Measurements from ENCODE around the gene SSBP4. TPM values are rescaled to one million over a fixed set of nuclear protein-coding genes. Genes with fewer than 3 reads are reported as not detected.

SSBP4 gene
- total and polyA plus RNA-seq, 2 of the 8 experiments (the other 6 are each of a cell fraction or from before 2014, with no cell fraction given): 26.4 to 33.7 TPM

DNA sequence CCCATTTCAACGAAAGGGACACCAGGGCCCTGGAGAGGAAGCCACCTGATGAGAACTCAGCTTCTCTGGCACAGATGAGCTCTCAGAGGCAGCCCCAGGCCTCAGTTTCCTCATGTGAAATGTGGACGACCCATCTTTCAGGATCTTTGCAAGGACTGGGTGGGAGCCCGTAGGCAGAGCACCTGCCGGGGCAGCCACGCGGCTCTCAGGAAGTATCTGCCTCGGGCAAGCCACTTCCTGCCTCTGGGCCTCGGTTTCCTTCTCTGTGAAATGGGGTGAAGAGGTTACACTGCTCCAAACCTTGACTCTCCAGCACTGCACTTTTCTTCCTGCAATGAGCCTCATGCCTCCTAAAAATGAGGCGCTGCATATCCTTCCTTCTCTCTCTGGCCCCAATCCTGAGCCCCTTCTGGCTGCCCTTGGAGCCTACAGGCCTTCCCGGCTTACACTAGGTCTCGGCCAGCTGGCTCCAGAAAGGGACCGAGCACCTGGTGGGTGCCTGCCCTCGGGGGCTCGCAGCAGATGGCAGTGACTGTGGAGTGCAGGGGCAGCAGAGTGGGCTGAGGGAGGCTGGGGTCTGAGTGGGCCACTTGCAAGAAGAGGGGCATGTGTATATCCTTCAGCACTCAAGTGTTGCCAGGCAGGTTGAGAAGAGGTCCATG is 3.5 kb downstream of the SSBP4 start:
- no peak overlapping the region for H3K4ac ChIP-seq (replicated peaks; ENCODE audit: insufficient read length, low read depth, low read length)
- no peak overlapping the region for H4K8ac ChIP-seq (ENCODE audit: extremely low read depth, insufficient read depth, low read length)
- no peak overlapping the region for H3K9ac ChIP-seq (replicated peaks in 1 of 4; ENCODE audit: extremely low read depth in 1 of 4, low read depth in 3 of 4, low read length in 3 of 4)
- no peak overlapping the region for H2BK5ac ChIP-seq (ENCODE audit: low read depth, low read length)
- H3K4me1 ChIP-seq (replicated peaks in 1 of 4; ENCODE audit: control insufficient read depth in 3 of 4, insufficient read depth in 4 of 4, low read length in 3 of 4): peaks cover 0 to 33% (median 24%) of the 10 kb centered on the region in 4 experiments; a peak in 6 of 7 replicates
- ChIA-PET CTCF (ENCODE audit: partially characterized antibody) (interaction anchor here (0.6 to 4.1 kb wide), 11 partner anchors 10 to 94 kb away, joined by 3 to 30 read pairs (median 4); no protein-coding TSS in a partner anchor), POLR2A (ENCODE audit: partially characterized antibody) (interaction anchor here (0.6 to 6.8 kb wide), 4 partner anchors 11 to 410 kb away, joined by 3 to 65 read pairs (median 15); no protein-coding TSS in a partner anchor)
- H2AK5ac ChIP-seq (ENCODE audit: low read depth, low read length): no peak overlapping the region
- H3K4me3 ChIP-seq (ENCODE audit: extremely low read depth in 1 of 4, insufficient read depth in 2 of 4, low read depth in 3 of 4, low read length in 4 of 4): no peak overlapping the region
- peak overlapping the region; percentile 46; the same call in 1 of the 2 replicates for H2BK15ac ChIP-seq (ENCODE audit: low read length)
- H3K56ac ChIP-seq (replicated peaks; ENCODE audit: insufficient read length, low read depth, low read length): no peak overlapping the region
- 88% methylated on average over 14 of the region's 14 CpGs; no CpG with 5 or more reads in 1 of the 2 experiments for WGBS, 2 experiments (ENCODE audit: extremely low coverage in 1 of 2, insufficient coverage in 1 of 2, insufficient read length in 1 of 2, insufficient replicate concordance in 2 of 2, low coverage in 1 of 2, low lambda C conversion rate in 2 of 2, missing lambda C conversion rate in 1 of 2)
- peaks cover 0 to 4% of the 10 kb centered on the region in 2 experiments; a peak in 1 of 4 replicates for H3K79me2 ChIP-seq (ENCODE audit: control insufficient read depth in 1 of 2, insufficient read depth in 2 of 2, low read length in 2 of 2)
- H2BK12ac ChIP-seq (ENCODE audit: low read depth, low read length): peak overlapping the region; percentile 60; the same call in 1 of the 2 replicates
- peaks cover 4 to 16% of the 10 kb centered on the region in 2 experiments for H4K20me1 ChIP-seq (replicated peaks in 1 of 2; ENCODE audit: control insufficient read depth in 1 of 2, insufficient read depth in 2 of 2, low read length in 2 of 2)
- H3K18ac ChIP-seq (ENCODE audit: extremely low read depth, low read length): no peak overlapping the region; the same call in 1 of the 2 replicates
- FAIRE-seq (no peak), DNase-seq (ENCODE audit: low read depth in 1 of 2, low spot score in 2 of 2) (no peak)
- H3K23ac ChIP-seq (ENCODE audit: insufficient read length): no peak overlapping the region
- H3K36me3 ChIP-seq (ENCODE audit: control insufficient read depth in 2 of 4, insufficient read depth in 4 of 4, low read length in 3 of 4): no peaks in the 10 kb centered on the region
- H4K91ac ChIP-seq (replicated peaks; ENCODE audit: insufficient read length, low read length): no peak overlapping the region
- peaks cover 11% of the 10 kb centered on the region; the same call in 1 of the 2 replicates for H3K23me2 ChIP-seq (ENCODE audit: low read depth, low read length)
- no peak overlapping the region for H2BK20ac ChIP-seq (ENCODE audit: low read length)
- no peak overlapping the region for H3K27ac ChIP-seq (ENCODE audit: low read depth, low read length)
- H3K79me1 ChIP-seq (ENCODE audit: low read depth, low read length): peaks cover 3% of the 10 kb centered on the region; the same call in 1 of the 2 replicates
- peaks cover 5 to 26% (median 21%) of the 10 kb centered on the region in 4 experiments for H3K27me3 ChIP-seq (replicated peaks in 1 of 4; ENCODE audit: control insufficient read depth in 3 of 4, extremely low read depth in 1 of 4, insufficient read depth in 3 of 4, low read length in 3 of 4)
- no peaks in the 10 kb centered on the region for H3K9me3 ChIP-seq (ENCODE audit: insufficient read depth in 2 of 2, low read depth in 1 of 2, low read length in 1 of 2)
- H2BK120ac ChIP-seq (replicated peaks; ENCODE audit: low read depth, low read length): no peak overlapping the region
- H2AFZ ChIP-seq (ENCODE audit: low read length): no peak overlapping the region
- no peak overlapping the region for H4K5ac ChIP-seq (ENCODE audit: insufficient read length, low read depth, low read length)
- H3K4me2 ChIP-seq (ENCODE audit: insufficient read depth in 1 of 2, low read depth in 2 of 2, low read length in 2 of 2): no peak overlapping the region
- no peak overlapping the region for H3K14ac ChIP-seq (ENCODE audit: insufficient read length)
- TF ChIP-seq SIRT6 (IDR thresholded peaks at IDR 0.05; ENCODE audit: low read length) (no peak), GTF2F1 (IDR thresholded peaks at IDR 0.05; ENCODE audit: borderline replicate concordance, low read depth, low read length) (no peak), POLR2A (IDR thresholded peaks at IDR 0.05; ENCODE audit: control extremely low read depth in 1 of 2, low read depth in 2 of 2, low read length in 2 of 2) (no peak), PHF8 (conservative IDR thresholded peaks at IDR 0.05; ENCODE audit: low read depth, low read length) (no peak), HDAC6 (IDR thresholded peaks at IDR 0.05; ENCODE audit: low read depth, low read length) (no peak), POLR2AphosphoS5 (IDR thresholded peaks at IDR 0.05; ENCODE audit: low read depth, low read length) (no peak), FOSL1 (IDR thresholded peaks at IDR 0.05; ENCODE audit: insufficient read depth, low read depth, low read length) (no peak), BRCA1 (IDR thresholded peaks at IDR 0.05; ENCODE audit: low read depth, low read length) (no peak), NRF1 (IDR thresholded peaks at IDR 0.05; ENCODE audit: low read depth, low read length) (no peak), GABPA (IDR thresholded peaks at IDR 0.05; ENCODE audit: borderline replicate concordance, insufficient read depth, low read length) (no peak), KDM4A (IDR thresholded peaks at IDR 0.05; ENCODE audit: low read depth, low read length, severe bottlenecking) (no peak)
- TF ChIP-seq, protein P1, sequence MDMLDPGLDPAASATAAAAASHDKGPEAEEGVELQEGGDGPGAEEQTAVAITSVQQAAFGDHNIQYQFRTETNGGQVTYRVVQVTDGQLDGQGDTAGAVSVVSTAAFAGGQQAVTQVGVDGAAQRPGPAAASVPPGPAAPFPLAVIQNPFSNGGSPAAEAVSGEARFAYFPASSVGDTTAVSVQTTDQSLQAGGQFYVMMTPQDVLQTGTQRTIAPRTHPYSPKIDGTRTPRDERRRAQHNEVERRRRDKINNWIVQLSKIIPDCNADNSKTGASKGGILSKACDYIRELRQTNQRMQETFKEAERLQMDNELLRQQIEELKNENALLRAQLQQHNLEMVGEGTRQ (IDR thresholded peaks at IDR 0.05; ENCODE audit: low read length): no peak

Measured in H1 (cell line).